GM10847 (cell line): ENCODE data around the gene DSPP.

Experiments used
- POLR2A ChIP-seq: IDR thresholded peaks from 2 replicates; pipeline ENCODE4 v1.6.1; 2011; ENCODE audit not compliant: insufficient read length; ENCODE audit errors: extremely low read depth

The DSPP gene

GRCh38 chr4:87608229-87608628, at the start of gene DSPP:
Gene DSPP, plus strand, starts transcription at chr4:87608529. Its CDS starts 2,380 bp downstream, at chr4:87610909.
- no peak for TF ChIP-seq POLR2A

GRCh38 chr4:87559090-87559837, 49.1 kb upstream of the DSPP start:
- TF ChIP-seq POLR2A = no peak

GRCh38 chr4:87560802-87561201, 47.5 kb upstream of the DSPP start:
- TF ChIP-seq POLR2A = no peak

GRCh38 chr4:87565746-87566145, 42.6 kb upstream of the DSPP start:
- no peak for TF ChIP-seq POLR2A

- TF ChIP-seq POLR2A = no peak
Observed at GRCh38 chr4:87566276-87566675, 42.1 kb upstream of the DSPP start.

- TF ChIP-seq POLR2A = no peak
Observed at GRCh38 chr4:87567191-87567590, 41.1 kb upstream of the DSPP start.

GRCh38 chr4:87570290-87570805, 38.0 kb upstream of the DSPP start:
- no peak for TF ChIP-seq POLR2A

GRCh38 chr4:87574996-87575395, 33.3 kb upstream of the DSPP start:
- TF ChIP-seq POLR2A = no peak

GRCh38 chr4:87575408-87575807, 32.9 kb upstream of the DSPP start:
- no peak for TF ChIP-seq POLR2A

GRCh38 chr4:87575983-87576382, 32.3 kb upstream of the DSPP start:
- no peak for TF ChIP-seq POLR2A

GRCh38 chr4:87579478-87579877, 28.9 kb upstream of the DSPP start:
- TF ChIP-seq POLR2A = no peak

GRCh38 chr4:87580057-87580456, 28.3 kb upstream of the DSPP start:
- no peak for TF ChIP-seq POLR2A

- TF ChIP-seq POLR2A = no peak
Observed at GRCh38 chr4:87584222-87584908, 24.0 kb upstream of the DSPP start.

- TF ChIP-seq POLR2A = no peak
Observed at GRCh38 chr4:87589531-87589930, 18.8 kb upstream of the DSPP start.

- no peak for TF ChIP-seq POLR2A
Observed at GRCh38 chr4:87592124-87592523, 16.2 kb upstream of the DSPP start.

GRCh38 chr4:87601361-87601760, 7.0 kb upstream of the DSPP start:
- TF ChIP-seq POLR2A = no peak
